ENCODE data around the gene HBA1.

DNA sequence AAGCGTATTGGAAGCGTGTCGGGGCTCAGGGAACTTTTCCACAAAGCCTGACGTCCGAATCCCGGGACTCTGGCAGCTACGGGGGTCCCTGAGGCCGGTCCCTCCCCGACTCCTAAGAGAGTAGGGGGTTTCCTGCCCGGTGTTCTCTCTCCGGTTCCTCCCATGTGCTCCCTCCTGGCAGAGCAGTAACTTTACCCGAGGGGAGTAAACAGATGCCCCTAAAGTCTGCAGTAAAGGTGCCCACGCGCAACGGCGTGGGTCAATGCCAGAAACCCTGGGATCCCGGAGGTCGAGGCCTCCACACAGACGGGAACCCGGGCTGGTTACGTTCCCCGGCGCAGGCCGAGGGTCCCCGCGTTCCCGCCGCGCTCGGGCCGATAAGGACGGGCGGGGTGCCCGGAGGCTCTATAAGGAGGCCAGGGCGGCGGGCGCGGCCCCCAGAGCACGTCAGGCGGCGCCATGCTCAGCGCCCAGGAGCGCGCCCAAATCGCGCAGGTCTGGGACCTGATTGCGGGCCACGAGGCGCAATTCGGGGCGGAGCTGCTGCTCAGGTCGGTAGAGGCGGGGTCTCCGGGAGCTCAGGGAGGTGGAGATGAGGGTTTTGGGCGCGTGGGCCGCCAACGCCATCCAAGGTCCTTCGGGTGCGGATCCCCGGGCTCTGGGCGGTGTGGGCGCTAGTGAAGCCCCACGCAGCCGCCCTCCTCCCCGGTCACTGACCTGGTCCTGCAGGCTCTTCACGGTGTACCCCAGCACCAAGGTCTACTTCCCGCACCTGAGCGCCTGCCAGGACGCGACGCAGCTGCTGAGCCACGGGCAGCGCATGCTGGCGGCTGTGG lies 10.7 kb upstream of the HBA1 start, which contains the start of gene HBM:
- TF ChIP-seq, protein P1, sequence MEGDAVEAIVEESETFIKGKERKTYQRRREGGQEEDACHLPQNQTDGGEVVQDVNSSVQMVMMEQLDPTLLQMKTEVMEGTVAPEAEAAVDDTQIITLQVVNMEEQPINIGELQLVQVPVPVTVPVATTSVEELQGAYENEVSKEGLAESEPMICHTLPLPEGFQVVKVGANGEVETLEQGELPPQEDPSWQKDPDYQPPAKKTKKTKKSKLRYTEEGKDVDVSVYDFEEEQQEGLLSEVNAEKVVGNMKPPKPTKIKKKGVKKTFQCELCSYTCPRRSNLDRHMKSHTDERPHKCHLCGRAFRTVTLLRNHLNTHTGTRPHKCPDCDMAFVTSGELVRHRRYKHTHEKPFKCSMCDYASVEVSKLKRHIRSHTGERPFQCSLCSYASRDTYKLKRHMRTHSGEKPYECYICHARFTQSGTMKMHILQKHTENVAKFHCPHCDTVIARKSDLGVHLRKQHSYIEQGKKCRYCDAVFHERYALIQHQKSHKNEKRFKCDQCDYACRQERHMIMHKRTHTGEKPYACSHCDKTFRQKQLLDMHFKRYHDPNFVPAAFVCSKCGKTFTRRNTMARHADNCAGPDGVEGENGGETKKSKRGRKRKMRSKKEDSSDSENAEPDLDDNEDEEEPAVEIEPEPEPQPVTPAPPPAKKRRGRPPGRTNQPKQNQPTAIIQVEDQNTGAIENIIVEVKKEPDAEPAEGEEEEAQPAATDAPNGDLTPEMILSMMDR (conservative IDR thresholded peaks at IDR 0.05 in 1 of 2, IDR thresholded peaks at IDR 0.05 in 1 of 2; ENCODE audit: extremely low read depth in 1 of 2, insufficient read depth in 1 of 2, low read depth in 1 of 2, low read length in 2 of 2) = no peak
- TF ChIP-seq EZH2 (IDR thresholded peaks at IDR 0.05; ENCODE audit: borderline replicate concordance, low read length) = peak; percentile 72
